DMS79 treated with DMSO at 0.1 percent for 48 hours (cell line): ENCODE measurements around the gene MRPL32.

ENCODE experiments used
- DNase-seq: peaks from one replicate; lab custom pipeline; 2025; lab: John Stamatoyannopoulos, UW

MRPL32 gene

GRCh38 chr7:42964849-42965805, 33.0 kb downstream of the MRPL32 start:
- no peak for DNase-seq

GRCh38 chr7:42967391-42967790, 35.2 kb downstream of the MRPL32 start:
- no peak for DNase-seq

- DNase-seq = no peak
Observed at GRCh38 chr7:42972699-42973500, 40.7 kb downstream of the MRPL32 start.

- no peak for DNase-seq
Observed at GRCh38 chr7:42976371-42976770, 44.2 kb downstream of the MRPL32 start.

- no peak for DNase-seq
Observed at GRCh38 chr7:42978496-42978895, 46.3 kb downstream of the MRPL32 start.

- no peak for DNase-seq
Observed at GRCh38 chr7:42980084-42980483, 47.9 kb downstream of the MRPL32 start.

GRCh38 chr7:42980514-42980913, 48.3 kb downstream of the MRPL32 start:
- no peak for DNase-seq

GRCh38 chr7:42981601-42982000, 49.4 kb downstream of the MRPL32 start:
- DNase-seq = no peak

- no peak for DNase-seq
Observed at GRCh38 chr7:42982604-42983115, 50.5 kb downstream of the MRPL32 start.

- no peak for DNase-seq
Observed at GRCh38 chr7:42984137-42984536, 52.0 kb downstream of the MRPL32 start.

GRCh38 chr7:42986213-42986612, 54.0 kb downstream of the MRPL32 start:
- no peak for DNase-seq

- no peak for DNase-seq
Observed at GRCh38 chr7:42986781-42987248, 54.6 kb downstream of the MRPL32 start.
